Activated naive CD8-positive, alpha-beta T cell treated with anti-CD3 and anti-CD28 coated beads for 36 hours (primary cell): Measurements from ENCODE around the gene ITGAD. TPM values are rescaled to one million over a fixed set of nuclear protein-coding genes. Genes with fewer than 3 reads are reported as not detected.
A peak's percentile ranks its signal among the peaks of the same experiment; 100 is the strongest.

Experiments used
- DNase-seq: peaks from one replicate; pipeline ENCODE4 v3.0.0; 2021
- H3K27ac Mint-ChIP-seq: one replicate; pipeline ENCODE4 v1.8.0; 2022; ENCODE audit warnings: mild to moderate bottlenecking, moderate library complexity, mixed read lengths
- H3K27me3 Mint-ChIP-seq: one replicate; pipeline ENCODE4 v1.8.0; 2022; ENCODE audit warnings: mild to moderate bottlenecking, mixed read lengths
- H3K36me3 Mint-ChIP-seq: one replicate; pipeline ENCODE4 v1.8.0; 2021; ENCODE audit warnings: mild to moderate bottlenecking, mixed read lengths
- H3K4me1 Mint-ChIP-seq: one replicate; pipeline ENCODE4 v1.8.0; 2021; ENCODE audit warnings: mixed read lengths
- H3K4me3 Mint-ChIP-seq: one replicate; pipeline ENCODE4 v1.8.0; 2022; ENCODE audit warnings: mild to moderate bottlenecking, moderate library complexity, mixed read lengths
- H3K9me3 Mint-ChIP-seq: one replicate; pipeline ENCODE4 v1.8.0; 2022; ENCODE audit warnings: mixed read lengths
- total RNA-seq, 2 experiments: library from RNA; stranded (reverse); gene quantifications; one replicate each; pipeline ENCODE4 v1.2.3, GENCODE V29; 2021

ITGAD gene
- total RNA-seq, 2 experiments from 2014 or later, result not detected

DNA sequence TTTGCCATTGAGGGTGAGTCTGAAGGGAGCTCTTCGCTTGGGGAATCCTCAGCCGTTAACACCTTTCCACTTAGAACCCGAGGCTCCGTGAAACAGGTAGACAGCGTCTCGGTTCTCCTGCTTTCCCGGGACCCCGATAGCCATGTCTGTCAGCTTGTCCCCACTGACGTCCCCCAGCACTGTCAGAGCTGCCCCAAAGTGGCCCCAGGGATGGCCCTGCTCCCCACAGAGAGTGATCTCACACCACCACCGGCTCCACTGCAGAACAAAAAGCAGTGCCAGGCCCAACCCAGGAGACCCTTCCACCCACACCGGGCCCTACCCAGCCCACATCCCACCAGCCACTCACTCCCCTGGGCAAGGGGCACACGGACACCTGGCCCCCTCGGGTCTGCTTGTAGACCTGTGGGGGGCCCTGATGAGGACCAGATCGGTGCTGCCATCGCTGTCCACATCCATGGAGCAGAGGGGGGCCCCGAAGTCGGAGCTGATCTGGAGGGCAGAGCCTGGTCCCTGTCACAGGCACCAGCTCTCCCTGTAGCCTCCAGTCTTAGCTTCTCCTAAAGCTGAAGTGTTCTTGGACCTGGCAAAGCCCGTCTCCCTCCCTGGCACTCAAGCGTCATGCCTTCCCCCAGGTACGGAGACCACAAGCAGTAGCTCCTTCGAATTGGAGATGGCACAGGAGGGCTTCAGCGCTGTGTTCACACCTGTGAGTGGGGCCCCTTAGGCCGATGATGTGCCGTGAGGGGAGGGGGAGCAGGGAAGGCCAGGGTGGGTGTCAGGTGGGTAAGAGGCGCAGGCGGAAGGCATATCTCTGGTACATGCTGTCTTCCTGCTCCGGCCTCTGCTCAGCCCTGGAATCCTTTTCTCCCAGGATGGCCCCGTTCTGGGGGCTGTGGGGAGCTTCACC, 31.7 kb upstream of the ITGAD start:
- Mint-ChIP-seq H3K9me3 (no peaks in the 10 kb centered on the region), H3K4me1 (peaks cover 15% of the 10 kb centered on the region), H3K36me3 (no peaks in the 10 kb centered on the region), H3K4me3 (no peak overlapping the region), H3K27me3 (no peaks in the 10 kb centered on the region), H3K27ac (peak overlapping the region; percentile 15)
- DNase-seq, result no peak

DNA sequence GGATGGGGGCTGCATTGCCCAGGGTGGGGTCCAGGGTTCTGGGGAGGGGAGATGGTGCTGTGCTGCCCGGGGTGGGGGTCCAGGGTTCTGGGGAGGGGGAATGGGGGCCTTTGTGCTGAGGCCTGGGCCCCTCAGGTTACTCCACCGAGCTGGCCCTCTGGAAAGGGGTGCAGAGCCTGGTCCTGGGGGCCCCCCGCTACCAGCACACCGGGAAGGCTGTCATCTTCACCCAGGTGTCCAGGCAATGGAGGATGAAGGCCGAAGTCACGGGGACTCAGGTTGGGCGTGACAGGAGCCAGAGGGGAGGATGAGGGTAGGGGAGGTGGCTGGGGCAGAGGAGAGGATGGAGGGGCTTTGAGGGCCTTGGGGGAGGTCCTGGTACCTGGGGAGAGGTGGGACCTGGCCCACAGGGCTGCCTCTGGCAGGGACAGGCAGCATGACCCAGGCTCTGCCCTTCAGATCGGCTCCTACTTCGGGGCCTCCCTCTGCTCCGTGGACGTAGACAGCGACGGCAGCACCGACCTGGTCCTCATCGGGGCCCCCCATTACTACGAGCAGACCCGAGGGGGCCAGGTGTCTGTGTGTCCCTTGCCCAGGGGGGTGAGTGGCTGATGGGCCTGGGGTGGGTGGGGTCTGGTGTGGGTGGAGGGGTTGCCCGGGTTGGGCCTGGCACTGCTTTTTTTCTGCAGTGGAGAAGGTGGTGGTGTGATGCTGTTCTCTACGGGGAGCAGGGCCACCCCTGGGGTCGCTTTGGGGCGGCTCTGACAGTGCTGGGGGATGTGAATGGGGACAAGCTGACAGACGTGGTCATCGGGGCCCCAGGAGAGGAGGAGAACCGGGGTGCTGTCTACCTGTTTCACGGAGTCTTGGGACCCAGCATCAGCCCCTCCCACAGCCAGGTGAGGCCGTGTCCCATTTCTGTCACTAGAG, 30.4 kb upstream of the ITGAD start:
- Mint-ChIP-seq H3K36me3 (peaks cover under 1% of the 10 kb centered on the region), H3K27ac (no peak overlapping the region), H3K27me3 (no peaks in the 10 kb centered on the region), H3K9me3 (no peaks in the 10 kb centered on the region), H3K4me3 (no peak overlapping the region), H3K4me1 (peaks cover 17% of the 10 kb centered on the region)
- DNase-seq, result no peak

GRCh38 chr16:31363721-31364120, 29.4 kb upstream of the ITGAD start:
- no peak for DNase-seq

GRCh38 chr16:31364421-31364820, 28.7 kb upstream of the ITGAD start:
- no peak overlapping the region for H3K4me3 Mint-ChIP-seq
- H3K27ac Mint-ChIP-seq, result no peak overlapping the region
- H3K36me3 Mint-ChIP-seq, result peaks cover 2% of the 10 kb centered on the region
- H3K4me1 Mint-ChIP-seq, result peaks cover 17% of the 10 kb centered on the region
- H3K9me3 Mint-ChIP-seq, result no peaks in the 10 kb centered on the region
- DNase-seq, result no peak
- H3K27me3 Mint-ChIP-seq, result no peaks in the 10 kb centered on the region

More at GRCh38 chr16:31363721-31364120, 29.4 kb upstream of the ITGAD start:
- no peak overlapping the region for H3K27ac Mint-ChIP-seq
- H3K4me1 Mint-ChIP-seq, result peaks cover 17% of the 10 kb centered on the region
- peaks cover 2% of the 10 kb centered on the region for H3K36me3 Mint-ChIP-seq
- no peak overlapping the region for H3K4me3 Mint-ChIP-seq
- no peaks in the 10 kb centered on the region for H3K9me3 Mint-ChIP-seq
- H3K27me3 Mint-ChIP-seq, result no peaks in the 10 kb centered on the region

- H3K4me3 Mint-ChIP-seq, result no peak overlapping the region
- H3K27me3 Mint-ChIP-seq, result no peaks in the 10 kb centered on the region
- H3K27ac Mint-ChIP-seq, result no peak overlapping the region
- H3K9me3 Mint-ChIP-seq, result no peaks in the 10 kb centered on the region
- H3K36me3 Mint-ChIP-seq, result peaks cover 2% of the 10 kb centered on the region
- DNase-seq, result no peak
- peaks cover 17% of the 10 kb centered on the region for H3K4me1 Mint-ChIP-seq
These were observed 27.8 kb upstream of the ITGAD start for GRCh38 chr16:31365131-31365865.

DNA sequence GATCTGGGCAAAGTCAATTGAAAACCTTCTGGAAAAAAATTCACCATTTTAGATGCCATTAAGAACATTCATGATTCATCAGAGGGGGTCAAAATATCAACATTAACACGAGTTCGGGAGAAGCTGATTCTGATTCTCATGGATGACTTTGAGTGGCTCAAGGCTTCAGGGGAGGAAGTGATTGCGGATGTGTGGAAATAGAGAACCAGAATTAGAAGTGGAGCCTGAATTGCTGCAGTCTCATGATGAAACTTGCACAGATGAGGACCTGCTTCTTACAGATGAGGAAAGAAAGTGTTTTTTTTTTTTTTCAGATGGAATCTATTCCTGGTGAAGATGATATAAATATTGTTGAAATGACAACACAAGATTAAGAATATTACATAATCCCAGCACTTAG, 25.3 kb upstream of the ITGAD start:
- peaks cover 2% of the 10 kb centered on the region for H3K36me3 Mint-ChIP-seq
- no peaks in the 10 kb centered on the region for H3K27me3 Mint-ChIP-seq
- no peak for DNase-seq
- H3K4me3 Mint-ChIP-seq, result no peak overlapping the region
- H3K9me3 Mint-ChIP-seq, result no peaks in the 10 kb centered on the region
- H3K4me1 Mint-ChIP-seq, result peaks cover 17% of the 10 kb centered on the region
- H3K27ac Mint-ChIP-seq, result no peak overlapping the region

GRCh38 chr16:31371008-31371407, 22.1 kb upstream of the ITGAD start:
- H3K36me3 Mint-ChIP-seq, result peaks cover 2% of the 10 kb centered on the region
- no peak overlapping the region for H3K4me3 Mint-ChIP-seq
- no peak overlapping the region for H3K27ac Mint-ChIP-seq
- H3K4me1 Mint-ChIP-seq, result peaks cover 13% of the 10 kb centered on the region
- H3K9me3 Mint-ChIP-seq, result no peaks in the 10 kb centered on the region
- no peaks in the 10 kb centered on the region for H3K27me3 Mint-ChIP-seq
- no peak for DNase-seq

GRCh38 chr16:31371619-31372484, 21.3 kb upstream of the ITGAD start:
- DNase-seq, result no peak
- Mint-ChIP-seq H3K27ac (no peak overlapping the region), H3K4me3 (no peak overlapping the region), H3K9me3 (no peaks in the 10 kb centered on the region), H3K36me3 (peaks cover 2% of the 10 kb centered on the region), H3K4me1 (peaks cover 5% of the 10 kb centered on the region), H3K27me3 (no peaks in the 10 kb centered on the region)

- DNase-seq, result no peak
- no peak overlapping the region for H3K27ac Mint-ChIP-seq
- peaks cover 4% of the 10 kb centered on the region for H3K4me1 Mint-ChIP-seq
- no peaks in the 10 kb centered on the region for H3K9me3 Mint-ChIP-seq
- H3K27me3 Mint-ChIP-seq, result peaks cover 3% of the 10 kb centered on the region
- H3K4me3 Mint-ChIP-seq, result no peak overlapping the region
- H3K36me3 Mint-ChIP-seq, result no peaks in the 10 kb centered on the region
These were observed 19.9 kb upstream of the ITGAD start for GRCh38 chr16:31373235-31373634.

- DNase-seq, result no peak
- no peak overlapping the region for H3K4me3 Mint-ChIP-seq
- H3K27ac Mint-ChIP-seq, result no peak overlapping the region
- peaks cover 4% of the 10 kb centered on the region for H3K4me1 Mint-ChIP-seq
- H3K9me3 Mint-ChIP-seq, result no peaks in the 10 kb centered on the region
- H3K36me3 Mint-ChIP-seq, result no peaks in the 10 kb centered on the region
- peaks cover 3% of the 10 kb centered on the region for H3K27me3 Mint-ChIP-seq
These were observed 17.9 kb upstream of the ITGAD start for GRCh38 chr16:31375231-31375630.

- no peak for DNase-seq
- Mint-ChIP-seq H3K27me3 (peaks cover 5% of the 10 kb centered on the region), H3K27ac (no peak overlapping the region), H3K36me3 (no peaks in the 10 kb centered on the region), H3K4me3 (no peak overlapping the region), H3K9me3 (no peaks in the 10 kb centered on the region), H3K4me1 (peaks cover 4% of the 10 kb centered on the region)
These were observed 16.4 kb upstream of the ITGAD start for GRCh38 chr16:31376705-31377104.

GRCh38 chr16:31377210-31377903, 15.8 kb upstream of the ITGAD start:
- H3K4me3 Mint-ChIP-seq, result no peak overlapping the region
- peaks cover 4% of the 10 kb centered on the region for H3K4me1 Mint-ChIP-seq
- no peaks in the 10 kb centered on the region for H3K9me3 Mint-ChIP-seq
- H3K27ac Mint-ChIP-seq, result no peak overlapping the region
- no peaks in the 10 kb centered on the region for H3K36me3 Mint-ChIP-seq
- no peak for DNase-seq
- peaks cover 6% of the 10 kb centered on the region for H3K27me3 Mint-ChIP-seq

DNA sequence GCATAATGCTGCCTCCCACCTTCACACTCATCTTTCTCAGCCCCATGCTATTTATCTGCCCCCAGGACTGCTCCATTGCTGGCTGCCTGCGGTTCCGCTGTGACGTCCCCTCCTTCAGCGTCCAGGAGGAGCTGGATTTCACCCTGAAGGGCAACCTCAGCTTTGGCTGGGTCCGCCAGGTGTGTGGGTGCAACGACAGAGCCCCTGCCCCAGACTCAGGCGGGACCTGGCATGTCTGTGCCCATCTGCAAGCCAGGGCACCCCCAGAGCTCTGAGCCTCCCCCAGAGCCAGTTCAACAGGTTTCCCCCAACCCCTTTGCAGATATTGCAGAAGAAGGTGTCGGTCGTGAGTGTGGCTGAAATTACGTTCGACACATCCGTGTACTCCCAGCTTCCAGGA, 12.9 kb upstream of the ITGAD start:
- H3K9me3 Mint-ChIP-seq, result no peaks in the 10 kb centered on the region
- H3K4me3 Mint-ChIP-seq, result no peak overlapping the region
- H3K27me3 Mint-ChIP-seq, result peaks cover 6% of the 10 kb centered on the region
- peaks cover 7% of the 10 kb centered on the region for H3K4me1 Mint-ChIP-seq
- no peaks in the 10 kb centered on the region for H3K36me3 Mint-ChIP-seq
- no peak for DNase-seq
- no peak overlapping the region for H3K27ac Mint-ChIP-seq
